PC-9 (cell line): ENCODE measurements around the gene NEURL2.

Experiments
- CTCF ChIP-seq: fragments of 200-600 bp; sonication (generic); conservative IDR thresholded peaks from 2 replicates; pipeline ENCODE4 v1.6.1; 2017; ENCODE audit warnings: mixed run types, antibody characterized with exemption, mild to moderate bottlenecking, moderate library complexity
- EZH2 ChIP-seq: fragments of 200-600 bp; sonication (generic); IDR thresholded peaks from 2 replicates; pipeline ENCODE4 v1.8.0; 2017; ENCODE audit warnings: antibody characterized with exemption, low read depth

GRCh38 chr20:45841407-45842129 is 49.4 kb downstream of the NEURL2 start:
- TF ChIP-seq EZH2 (no peak), CTCF (no peak)
